Progenitor cell of endocrine pancreas (in vitro differentiated cells): ENCODE data around the gene UCKL1. TPM values are rescaled to one million over a fixed set of nuclear protein-coding genes. Genes with fewer than 3 reads are reported as not detected.

Experiments
- DNase-seq: peaks from one replicate; pipeline ENCODE4 v3.0.0; 2021; ENCODE audit warnings: low spot score; ENCODE audit not compliant: unreplicated experiment
- H3K27ac Mint-ChIP-seq: 2 replicates; pipeline ENCODE4 v1.8.0; 2021; ENCODE audit warnings: mild to moderate bottlenecking, moderate library complexity, mixed read lengths
- H3K27me3 Mint-ChIP-seq: 2 replicates; pipeline ENCODE4 v1.8.0; 2021; ENCODE audit warnings: mixed read lengths
- H3K36me3 Mint-ChIP-seq: 2 replicates; pipeline ENCODE4 v1.8.0; 2022; ENCODE audit warnings: mixed read lengths; ENCODE audit not compliant: insufficient read depth
- H3K4me1 Mint-ChIP-seq: 2 replicates; pipeline ENCODE4 v1.8.0; 2021; ENCODE audit warnings: low read depth, mixed read lengths
- H3K4me3 Mint-ChIP-seq: 2 replicates; pipeline ENCODE4 v1.8.0; 2021; ENCODE audit warnings: low read depth, mild to moderate bottlenecking, moderate library complexity, mixed read lengths
- H3K9me3 Mint-ChIP-seq: 2 replicates; pipeline ENCODE4 v1.8.0; 2021; ENCODE audit warnings: low read depth, mixed read lengths
- CTCF ChIP-seq: fragments of 200-600 bp; sonication (generic); IDR thresholded peaks from one replicate; pipeline ENCODE4 v1.5.0; 2021; ENCODE audit warnings: antibody characterized with exemption, mild to moderate bottlenecking; ENCODE audit not compliant: unreplicated experiment
- long read RNA-seq: library from polyadenylated mRNA; unstranded; transcript quantifications from one replicate; pipeline ENCODE4 v2.0.0, GENCODE V29; 2020
- total RNA-seq: library from RNA; stranded (reverse); gene quantifications from 2 replicates; pipeline ENCODE4 v1.2.1, GENCODE V29; 2021

UCKL1 gene
- 78.9 and 79.2 TPM in 2 replicates for total RNA-seq
- long read RNA-seq, partial matches to known transcripts = 3 of 79 reads
- long read RNA-seq, other reads (novel, unspliced or antisense) = 76 of 79 reads

DNA sequence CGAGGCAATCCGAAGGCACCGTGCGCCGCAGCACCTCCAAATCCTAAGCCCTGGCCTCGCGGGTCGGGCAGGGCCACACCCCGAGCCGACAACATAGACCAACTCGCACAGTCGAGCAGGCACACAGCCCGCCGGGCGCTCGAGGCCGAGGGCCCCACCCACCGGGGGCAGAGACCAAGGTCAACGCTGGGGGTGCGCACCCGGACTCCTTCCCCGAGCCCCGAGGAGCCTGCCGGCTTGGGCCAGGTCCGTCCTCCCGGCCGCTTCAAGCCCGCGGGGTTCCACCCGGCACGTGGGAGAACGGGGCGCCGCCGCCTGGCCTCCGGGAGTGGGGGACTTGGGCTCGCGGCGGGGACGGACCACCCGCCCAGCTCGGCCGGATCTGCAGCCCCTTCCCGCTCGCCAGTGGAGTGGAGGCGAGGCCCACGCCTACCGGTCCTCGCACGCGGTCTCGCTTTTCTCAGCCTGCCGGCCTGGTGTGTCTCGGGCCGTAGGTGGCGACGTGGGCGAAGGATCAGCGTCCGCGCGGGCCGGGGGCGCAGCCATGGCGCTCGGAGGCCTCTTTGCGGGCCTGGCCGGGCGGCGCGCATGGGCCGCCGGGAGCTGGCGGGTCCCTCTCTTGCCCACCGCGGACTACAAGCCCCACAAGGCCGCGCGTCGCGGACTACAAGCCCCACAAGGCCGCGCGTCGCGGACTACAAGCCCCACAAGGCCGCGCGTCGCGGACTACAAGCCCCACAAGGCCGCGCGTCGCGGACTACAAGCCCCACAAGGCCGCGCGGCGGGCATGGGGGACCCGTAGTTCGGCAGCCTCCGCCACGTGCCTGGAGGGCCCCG is at the start of gene UCKL1:
TSS of gene UCKL1 (minus strand) at position 590 of the 837 bp plus-strand sequence. CDS start at position 546, 44 bp downstream.
- Mint-ChIP-seq H3K27ac (peak within 1 kb of the TSS; percentile 83), H3K4me3 (peak within 1 kb of the TSS; percentile 79), H3K36me3 (peaks cover 2% of the 10 kb centered on the region), H3K27me3 (no peaks in the 10 kb centered on the region), H3K9me3 (no peaks in the 10 kb centered on the region), H3K4me1 (peaks cover 16% of the 10 kb centered on the region)
- DNase-seq = peak; percentile 84
- TF ChIP-seq CTCF = peak; percentile 5

DNA sequence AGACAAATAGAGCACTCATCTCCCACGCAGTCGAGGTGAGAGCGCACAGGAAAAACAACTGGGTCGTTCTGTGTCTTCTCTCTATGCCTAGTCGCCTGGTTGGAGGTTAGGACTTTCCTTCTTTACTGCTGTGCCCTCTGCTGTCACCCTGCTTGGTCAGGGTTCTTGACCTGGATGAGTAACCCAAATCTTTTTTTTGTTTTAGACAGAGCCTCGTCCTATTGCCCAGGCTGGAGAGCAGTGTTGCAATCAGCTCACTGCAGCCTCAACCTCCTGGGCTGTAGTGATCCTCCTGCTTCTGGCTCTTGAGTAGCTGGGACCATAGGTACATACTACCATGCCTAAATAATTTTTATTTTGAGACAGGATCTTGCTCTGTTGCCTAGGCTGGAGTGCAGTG is 49.2 kb upstream of the UCKL1 start:
- Mint-ChIP-seq H3K4me3 (no peak overlapping the region), H3K36me3 (peaks cover 30% of the 10 kb centered on the region)
- no peak for TF ChIP-seq CTCF

DNA sequence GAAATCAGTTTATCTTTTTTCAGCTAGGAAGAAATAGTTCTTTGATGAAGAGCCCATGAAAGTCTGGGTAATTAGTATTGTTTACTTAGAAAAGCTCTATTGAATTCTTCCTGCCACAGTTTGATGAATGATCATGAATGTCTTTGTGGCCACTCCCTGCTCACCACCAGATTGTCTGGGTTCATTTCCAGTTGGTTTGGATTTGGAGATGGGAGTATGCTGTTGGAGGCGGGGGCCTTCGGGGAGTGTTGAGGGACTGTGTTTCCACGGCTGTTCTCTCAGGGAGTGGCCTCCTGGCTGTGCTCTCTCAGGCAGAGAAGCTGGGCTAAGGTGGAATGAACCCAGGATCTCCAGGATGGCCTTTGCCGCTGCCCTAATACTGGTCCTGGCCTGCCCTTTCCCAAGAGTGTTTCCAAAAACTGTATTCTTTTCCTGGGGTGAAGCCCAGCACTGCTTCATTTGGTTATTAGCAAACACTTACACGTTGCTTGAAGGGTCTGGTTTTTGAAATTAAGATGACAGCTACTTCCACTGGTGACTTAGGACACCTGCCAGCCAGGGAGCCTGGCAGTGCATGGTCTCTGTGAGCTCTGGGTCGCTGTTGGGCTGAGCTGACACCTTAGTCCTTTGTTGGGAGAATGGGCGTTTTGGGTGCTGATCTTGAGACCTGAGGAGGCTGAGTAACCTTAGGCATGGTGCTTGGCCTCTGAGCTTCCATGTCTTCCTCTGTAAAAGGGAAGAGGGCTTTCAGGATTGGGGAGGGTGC is 47.9 kb upstream of the UCKL1 start:
- Mint-ChIP-seq H3K36me3 (peaks cover 29% of the 10 kb centered on the region), H3K4me3 (no peak overlapping the region), H3K9me3 (no peaks in the 10 kb centered on the region), H3K4me1 (peaks cover 5% of the 10 kb centered on the region), H3K27me3 (no peaks in the 10 kb centered on the region), H3K27ac (peak overlapping the region; percentile 74)
- no peak for TF ChIP-seq CTCF
- no peak for DNase-seq

More for the DNA sequence above, 49.2 kb upstream of the UCKL1 start:
- H3K27me3 Mint-ChIP-seq = no peaks in the 10 kb centered on the region
- no peak for DNase-seq
- no peak overlapping the region for H3K27ac Mint-ChIP-seq
- no peaks in the 10 kb centered on the region for H3K9me3 Mint-ChIP-seq
- peaks cover 5% of the 10 kb centered on the region for H3K4me1 Mint-ChIP-seq

DNA sequence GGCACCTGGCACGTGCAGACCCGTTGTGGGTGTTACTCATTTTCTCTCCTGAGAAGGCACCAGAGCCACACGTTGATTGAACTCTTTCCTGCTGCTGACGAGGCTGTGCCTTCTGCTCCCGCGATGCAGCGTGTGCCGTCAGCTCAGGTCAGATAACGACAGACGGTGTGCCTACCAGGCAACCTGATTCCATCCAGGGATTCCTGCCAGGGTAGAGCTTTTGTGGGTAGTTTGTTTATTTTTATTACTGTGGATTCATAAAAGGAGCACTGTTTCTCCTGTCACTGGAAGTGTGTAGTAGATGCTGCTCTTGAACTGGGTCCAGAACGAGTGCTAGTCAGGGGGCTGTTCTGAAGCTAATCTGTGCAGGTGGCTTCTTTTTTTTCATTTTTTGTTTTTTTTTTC is 45.4 kb upstream of the UCKL1 start:
- no peaks in the 10 kb centered on the region for H3K9me3 Mint-ChIP-seq
- no peaks in the 10 kb centered on the region for H3K27me3 Mint-ChIP-seq
- no peak overlapping the region for H3K4me3 Mint-ChIP-seq
- no peak overlapping the region for H3K27ac Mint-ChIP-seq
- H3K36me3 Mint-ChIP-seq = peaks cover 25% of the 10 kb centered on the region
- no peak for TF ChIP-seq CTCF
- DNase-seq = no peak
- peaks cover 5% of the 10 kb centered on the region for H3K4me1 Mint-ChIP-seq

DNA sequence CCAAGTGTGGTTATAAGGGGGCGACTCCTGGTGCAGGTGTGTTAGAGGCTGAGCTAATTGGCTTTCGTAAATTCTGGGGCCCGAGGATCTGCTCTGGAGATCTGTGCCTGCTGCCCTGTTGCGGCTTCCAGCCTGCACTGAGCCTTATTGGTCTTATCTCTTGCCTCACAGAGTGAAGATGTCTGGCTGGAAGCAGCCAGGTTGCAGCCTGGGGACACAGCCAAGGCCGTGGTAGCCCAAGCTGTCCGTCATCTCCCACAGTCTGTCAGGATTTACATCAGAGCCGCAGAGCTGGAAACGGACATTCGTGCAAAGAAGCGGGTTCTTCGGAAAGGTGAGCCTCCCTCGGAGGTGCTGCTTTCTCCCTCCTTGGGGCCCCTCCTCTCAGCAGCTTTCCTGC is 44.7 kb upstream of the UCKL1 start:
- Mint-ChIP-seq H3K4me1 (peaks cover 5% of the 10 kb centered on the region), H3K4me3 (no peak overlapping the region), H3K9me3 (no peaks in the 10 kb centered on the region), H3K36me3 (peaks cover 24% of the 10 kb centered on the region), H3K27ac (no peak overlapping the region), H3K27me3 (no peaks in the 10 kb centered on the region)
- no peak for TF ChIP-seq CTCF
- DNase-seq = no peak
